NB4 (cell line): Measurements from ENCODE around the gene ZG16.

ENCODE experiments used
- MYC ChIP-seq: IDR thresholded peaks from 2 replicates; pipeline ENCODE4 v1.6.1; 2011; ENCODE audit warnings: low read depth, low read length
- POLR2A ChIP-seq: IDR thresholded peaks from 2 replicates; pipeline ENCODE4 v1.6.1; 2011; ENCODE audit warnings: mild to moderate bottlenecking; ENCODE audit not compliant: insufficient read length; ENCODE audit errors: extremely low read depth
- TF ChIP-seq, protein P1 (sequence below): IDR thresholded peaks from one replicate; pipeline ENCODE4 v1.5.1; 2012; ENCODE audit warnings: low read depth, low read length
- TF ChIP-seq, protein P2 (sequence below): IDR thresholded peaks from 2 replicates; pipeline ENCODE4 v1.6.1; 2011; ENCODE audit warnings: low read depth, low read length

GRCh38 chr16:29737713-29738112 lies 40.3 kb upstream of the ZG16 start:
- TF ChIP-seq, protein P1, sequence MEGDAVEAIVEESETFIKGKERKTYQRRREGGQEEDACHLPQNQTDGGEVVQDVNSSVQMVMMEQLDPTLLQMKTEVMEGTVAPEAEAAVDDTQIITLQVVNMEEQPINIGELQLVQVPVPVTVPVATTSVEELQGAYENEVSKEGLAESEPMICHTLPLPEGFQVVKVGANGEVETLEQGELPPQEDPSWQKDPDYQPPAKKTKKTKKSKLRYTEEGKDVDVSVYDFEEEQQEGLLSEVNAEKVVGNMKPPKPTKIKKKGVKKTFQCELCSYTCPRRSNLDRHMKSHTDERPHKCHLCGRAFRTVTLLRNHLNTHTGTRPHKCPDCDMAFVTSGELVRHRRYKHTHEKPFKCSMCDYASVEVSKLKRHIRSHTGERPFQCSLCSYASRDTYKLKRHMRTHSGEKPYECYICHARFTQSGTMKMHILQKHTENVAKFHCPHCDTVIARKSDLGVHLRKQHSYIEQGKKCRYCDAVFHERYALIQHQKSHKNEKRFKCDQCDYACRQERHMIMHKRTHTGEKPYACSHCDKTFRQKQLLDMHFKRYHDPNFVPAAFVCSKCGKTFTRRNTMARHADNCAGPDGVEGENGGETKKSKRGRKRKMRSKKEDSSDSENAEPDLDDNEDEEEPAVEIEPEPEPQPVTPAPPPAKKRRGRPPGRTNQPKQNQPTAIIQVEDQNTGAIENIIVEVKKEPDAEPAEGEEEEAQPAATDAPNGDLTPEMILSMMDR = no peak
- no peak for TF ChIP-seq POLR2A
- TF ChIP-seq MYC = no peak
- TF ChIP-seq, protein P2, sequence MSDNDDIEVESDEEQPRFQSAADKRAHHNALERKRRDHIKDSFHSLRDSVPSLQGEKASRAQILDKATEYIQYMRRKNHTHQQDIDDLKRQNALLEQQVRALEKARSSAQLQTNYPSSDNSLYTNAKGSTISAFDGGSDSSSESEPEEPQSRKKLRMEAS = no peak
